ENCODE results near the gene POR. TPM values are rescaled to one million over a fixed set of nuclear protein-coding genes. Genes with fewer than 3 reads are reported as not detected.

POR gene
- total and polyA plus RNA-seq, 2 of the 13 experiments (the other 11 are each of a cell fraction or from before 2014, with no cell fraction given) = 145 to 266 TPM

DNA sequence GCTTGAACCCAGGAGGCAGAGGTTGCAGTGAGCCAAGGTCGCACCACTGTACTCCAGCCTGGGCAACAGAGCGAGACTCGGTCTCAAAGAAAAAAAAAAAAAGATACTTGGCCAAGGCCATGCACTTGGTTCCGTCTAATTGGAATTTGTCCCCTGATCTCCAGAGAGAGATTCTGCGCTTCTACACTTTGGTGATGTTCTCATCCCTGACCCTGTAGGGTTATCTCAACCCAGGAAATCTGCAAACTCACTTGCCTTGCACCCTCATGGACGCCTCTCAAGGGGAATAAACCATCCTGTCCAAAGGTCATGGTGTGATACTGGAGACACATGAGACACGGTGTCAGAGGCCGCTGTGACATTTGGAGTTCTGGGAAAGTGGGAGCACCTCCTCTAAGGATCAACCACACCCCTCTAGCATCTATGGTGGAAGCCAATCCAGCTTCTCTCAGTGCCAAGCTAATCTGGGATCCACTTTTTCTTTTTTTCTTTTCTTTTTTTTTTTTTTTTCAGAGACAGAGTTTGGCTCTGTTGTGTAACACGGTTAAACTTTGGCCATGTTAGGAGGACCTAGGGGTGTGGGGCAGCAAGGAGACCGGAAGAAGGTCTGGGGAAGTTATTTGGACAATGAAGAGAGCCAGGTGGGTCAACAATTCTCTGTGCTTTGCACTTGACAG is 7.8 kb upstream of the POR start (continued):
- TF ChIP-seq, protein P1, sequence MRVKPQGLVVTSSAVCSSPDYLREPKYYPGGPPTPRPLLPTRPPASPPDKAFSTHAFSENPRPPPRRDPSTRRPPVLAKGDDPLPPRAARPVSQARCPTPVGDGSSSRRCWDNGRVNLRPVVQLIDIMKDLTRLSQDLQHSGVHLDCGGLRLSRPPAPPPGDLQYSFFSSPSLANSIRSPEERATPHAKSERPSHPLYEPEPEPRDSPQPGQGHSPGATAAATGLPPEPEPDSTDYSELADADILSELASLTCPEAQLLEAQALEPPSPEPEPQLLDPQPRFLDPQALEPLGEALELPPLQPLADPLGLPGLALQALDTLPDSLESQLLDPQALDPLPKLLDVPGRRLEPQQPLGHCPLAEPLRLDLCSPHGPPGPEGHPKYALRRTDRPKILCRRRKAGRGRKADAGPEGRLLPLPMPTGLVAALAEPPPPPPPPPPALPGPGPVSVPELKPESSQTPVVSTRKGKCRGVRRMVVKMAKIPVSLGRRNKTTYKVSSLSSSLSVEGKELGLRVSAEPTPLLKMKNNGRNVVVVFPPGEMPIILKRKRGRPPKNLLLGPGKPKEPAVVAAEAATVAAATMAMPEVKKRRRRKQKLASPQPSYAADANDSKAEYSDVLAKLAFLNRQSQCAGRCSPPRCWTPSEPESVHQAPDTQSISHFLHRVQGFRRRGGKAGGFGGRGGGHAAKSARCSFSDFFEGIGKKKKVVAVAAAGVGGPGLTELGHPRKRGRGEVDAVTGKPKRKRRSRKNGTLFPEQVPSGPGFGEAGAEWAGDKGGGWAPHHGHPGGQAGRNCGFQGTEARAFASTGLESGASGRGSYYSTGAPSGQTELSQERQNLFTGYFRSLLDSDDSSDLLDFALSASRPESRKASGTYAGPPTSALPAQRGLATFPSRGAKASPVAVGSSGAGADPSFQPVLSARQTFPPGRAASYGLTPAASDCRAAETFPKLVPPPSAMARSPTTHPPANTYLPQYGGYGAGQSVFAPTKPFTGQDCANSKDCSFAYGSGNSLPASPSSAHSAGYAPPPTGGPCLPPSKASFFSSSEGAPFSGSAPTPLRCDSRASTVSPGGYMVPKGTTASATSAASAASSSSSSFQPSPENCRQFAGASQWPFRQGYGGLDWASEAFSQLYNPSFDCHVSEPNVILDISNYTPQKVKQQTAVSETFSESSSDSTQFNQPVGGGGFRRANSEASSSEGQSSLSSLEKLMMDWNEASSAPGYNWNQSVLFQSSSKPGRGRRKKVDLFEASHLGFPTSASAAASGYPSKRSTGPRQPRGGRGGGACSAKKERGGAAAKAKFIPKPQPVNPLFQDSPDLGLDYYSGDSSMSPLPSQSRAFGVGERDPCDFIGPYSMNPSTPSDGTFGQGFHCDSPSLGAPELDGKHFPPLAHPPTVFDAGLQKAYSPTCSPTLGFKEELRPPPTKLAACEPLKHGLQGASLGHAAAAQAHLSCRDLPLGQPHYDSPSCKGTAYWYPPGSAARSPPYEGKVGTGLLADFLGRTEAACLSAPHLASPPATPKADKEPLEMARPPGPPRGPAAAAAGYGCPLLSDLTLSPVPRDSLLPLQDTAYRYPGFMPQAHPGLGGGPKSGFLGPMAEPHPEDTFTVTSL (CRISPR knock-in tag; IDR thresholded peaks at IDR 0.05; ENCODE audit: borderline replicate concordance) = peak; percentile 67; the same call in 1 of the 2 replicates
- TF ChIP-seq ZNF577 (CRISPR knock-in tag; IDR thresholded peaks at IDR 0.05; ENCODE audit: borderline replicate concordance, low read depth) (no peak), ZNF703 (CRISPR knock-in tag; IDR thresholded peaks at IDR 0.05; ENCODE audit: borderline replicate concordance) (no peak), CBX2 (IDR thresholded peaks at IDR 0.05; ENCODE audit: low read depth, low read length) (no peak), CBX2 (CRISPR knock-in tag; IDR thresholded peaks at IDR 0.05; ENCODE audit: low read depth) (no peak), ZNF101 (CRISPR knock-in tag; IDR thresholded peaks at IDR 0.05; ENCODE audit: borderline replicate concordance, low read depth) (no peak), ZNF563 (CRISPR knock-in tag; IDR thresholded peaks at IDR 0.05) (no peak), ZSCAN21 (CRISPR knock-in tag; IDR thresholded peaks at IDR 0.05; ENCODE audit: borderline replicate concordance) (no peak), SP140L (CRISPR knock-in tag; IDR thresholded peaks at IDR 0.05; ENCODE audit: borderline replicate concordance) (peak; percentile 25; the same call in 1 of the 2 replicates)
- TF ChIP-seq, protein P2, sequence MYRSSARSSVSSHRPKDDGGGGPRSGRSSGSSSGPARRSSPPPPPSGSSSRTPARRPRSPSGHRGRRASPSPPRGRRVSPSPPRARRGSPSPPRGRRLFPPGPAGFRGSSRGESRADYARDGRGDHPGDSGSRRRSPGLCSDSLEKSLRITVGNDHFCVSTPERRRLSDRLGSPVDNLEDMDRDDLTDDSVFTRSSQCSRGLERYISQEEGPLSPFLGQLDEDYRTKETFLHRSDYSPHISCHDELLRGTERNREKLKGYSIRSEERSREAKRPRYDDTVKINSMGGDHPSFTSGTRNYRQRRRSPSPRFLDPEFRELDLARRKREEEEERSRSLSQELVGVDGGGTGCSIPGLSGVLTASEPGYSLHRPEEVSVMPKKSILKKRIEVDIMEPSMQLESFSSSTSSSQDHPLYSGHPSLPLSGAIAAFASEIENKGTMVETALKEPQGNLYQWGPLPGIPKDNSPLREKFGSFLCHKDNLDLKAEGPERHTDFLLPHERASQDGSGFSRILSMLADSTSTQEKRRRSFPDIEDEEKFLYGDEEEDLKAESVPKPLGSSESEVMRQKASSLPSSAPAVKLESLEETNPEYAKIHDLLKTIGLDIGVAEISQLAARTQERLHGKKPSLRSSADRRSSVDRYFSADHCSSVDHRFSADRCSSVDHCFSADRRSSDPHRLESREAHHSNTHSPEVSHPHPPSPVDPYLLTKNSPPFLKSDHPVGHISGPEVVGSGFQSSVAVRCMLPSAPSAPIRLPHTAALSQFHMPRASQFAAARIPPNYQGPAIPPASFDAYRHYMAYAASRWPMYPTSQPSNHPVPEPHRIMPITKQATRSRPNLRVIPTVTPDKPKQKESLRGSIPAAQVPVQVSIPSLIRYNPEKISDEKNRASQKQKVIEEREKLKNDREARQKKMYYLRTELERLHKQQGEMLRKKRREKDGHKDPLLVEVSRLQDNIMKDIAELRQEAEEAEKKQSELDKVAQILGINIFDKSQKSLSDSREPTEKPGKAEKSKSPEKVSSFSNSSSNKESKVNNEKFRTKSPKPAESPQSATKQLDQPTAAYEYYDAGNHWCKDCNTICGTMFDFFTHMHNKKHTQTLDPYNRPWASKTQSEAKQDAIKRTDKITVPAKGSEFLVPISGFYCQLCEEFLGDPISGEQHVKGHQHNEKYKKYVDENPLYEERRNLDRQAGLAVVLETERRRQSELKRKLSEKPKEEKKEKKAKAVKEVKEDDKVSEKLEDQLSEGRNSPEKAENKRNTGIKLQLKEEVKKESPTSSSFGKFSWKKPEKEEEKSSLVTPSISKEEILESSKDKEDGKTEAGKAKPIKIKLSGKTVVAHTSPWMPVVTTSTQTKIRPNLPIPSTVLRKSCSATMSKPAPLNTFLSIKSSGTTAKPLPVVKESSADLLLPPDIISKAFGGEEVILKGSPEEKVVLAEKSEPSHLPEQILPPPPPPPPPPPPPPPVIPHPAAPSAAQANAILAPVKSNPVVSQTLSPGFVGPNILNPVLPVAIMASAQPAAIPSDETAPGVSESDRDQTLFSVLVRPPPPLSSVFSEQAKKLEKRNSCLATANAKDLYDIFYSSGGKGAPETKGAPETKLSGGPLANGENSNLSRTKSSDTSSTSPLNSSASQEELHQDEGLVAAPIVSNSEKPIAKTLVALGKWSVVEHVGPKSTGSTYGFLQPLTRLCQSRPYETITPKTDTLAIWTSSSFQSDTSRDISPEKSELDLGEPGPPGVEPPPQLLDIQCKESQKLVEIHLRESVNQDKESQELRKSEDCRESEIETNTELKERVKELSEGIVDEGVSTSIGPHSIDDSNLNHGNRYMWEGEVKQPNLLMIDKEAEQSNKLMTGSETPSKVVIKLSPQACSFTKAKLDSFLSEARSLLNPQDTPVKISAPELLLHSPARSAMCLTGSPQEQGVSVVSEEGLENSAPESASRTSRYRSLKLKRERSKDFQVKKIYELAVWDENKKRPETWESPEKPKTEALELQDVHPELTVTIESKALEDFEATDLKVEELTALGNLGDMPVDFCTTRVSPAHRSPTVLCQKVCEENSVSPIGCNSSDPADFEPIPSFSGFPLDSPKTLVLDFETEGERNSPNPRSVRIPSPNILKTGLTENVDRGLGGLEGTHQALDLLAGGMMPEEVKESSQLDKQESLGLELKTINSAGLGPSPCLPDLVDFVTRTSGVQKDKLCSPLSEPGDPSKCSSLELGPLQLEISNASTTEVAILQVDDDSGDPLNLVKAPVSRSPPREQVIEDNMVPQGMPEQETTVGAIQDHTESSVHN (CRISPR knock-in tag; IDR thresholded peaks at IDR 0.05) = no peak
- TF ChIP-seq, protein P3, sequence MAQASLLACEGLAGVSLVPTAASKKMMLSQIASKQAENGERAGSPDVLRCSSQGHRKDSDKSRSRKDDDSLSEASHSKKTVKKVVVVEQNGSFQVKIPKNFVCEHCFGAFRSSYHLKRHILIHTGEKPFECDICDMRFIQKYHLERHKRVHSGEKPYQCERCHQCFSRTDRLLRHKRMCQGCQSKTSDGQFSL (CRISPR knock-in tag; IDR thresholded peaks at IDR 0.05) = 0 out of 2 replicates have a peak, but pooled peaks have one; percentile 65
- TF ChIP-seq, protein P4, sequence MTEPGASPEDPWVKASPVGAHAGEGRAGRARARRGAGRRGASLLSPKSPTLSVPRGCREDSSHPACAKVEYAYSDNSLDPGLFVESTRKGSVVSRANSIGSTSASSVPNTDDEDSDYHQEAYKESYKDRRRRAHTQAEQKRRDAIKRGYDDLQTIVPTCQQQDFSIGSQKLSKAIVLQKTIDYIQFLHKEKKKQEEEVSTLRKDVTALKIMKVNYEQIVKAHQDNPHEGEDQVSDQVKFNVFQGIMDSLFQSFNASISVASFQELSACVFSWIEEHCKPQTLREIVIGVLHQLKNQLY (CRISPR knock-in tag; IDR thresholded peaks at IDR 0.05) = peak; percentile 72; the same call in 1 of the 2 replicates
